Brain microvascular endothelial cell (primary cell): ENCODE data around the gene LAMA5.

Source experiments
- DNase-seq: peaks from one replicate; pipeline ENCODE4 v3.0.0-alpha.2; 2020
- H3K27ac ChIP-seq: fragments of 250-450 bp; sonication (Bioruptor Pico); 2 replicates; pipeline ENCODE4 v1.5.1; 2020; ENCODE audit warnings: mild to moderate bottlenecking, moderate library complexity
- H3K27me3 ChIP-seq: fragments of 250-450 bp; sonication (Bioruptor Pico); replicated peaks from 2 replicates; pipeline ENCODE4 v1.5.1; 2020; ENCODE audit warnings: mild to moderate bottlenecking
- H3K36me3 ChIP-seq: fragments of 250-450 bp; sonication (Bioruptor Pico); replicated peaks from 2 replicates; pipeline ENCODE4 v1.5.1; 2020; ENCODE audit warnings: mild to moderate bottlenecking
- H3K4me3 ChIP-seq: 2 replicates; pipeline ENCODE4 v1.5.1; 2011; ENCODE audit warnings: low read depth, mild to moderate bottlenecking, control low read depth, low read length, moderate library complexity
- CTCF ChIP-seq: IDR thresholded peaks from 2 replicates; pipeline ENCODE4 v1.5.1; 2011; ENCODE audit warnings: low read depth, mild to moderate bottlenecking, moderate library complexity, low read length, control low read depth, inconsistent platforms; ENCODE audit errors: missing control alignments
- in situ Hi-C: cut with HindIII; loops from 2 replicates; pipeline ENCODE4 v1.10.0; 2017; ENCODE audit warnings: low sequenced_read_pairs, low pct_ligation_motif_present

The LAMA5 gene

GRCh38 chr20:62316331-62317166 lies 50.6 kb downstream of the LAMA5 start:
- Histone ChIP-seq H3K36me3 (peaks cover 73% of the 10 kb centered on the region), H3K27ac (no peak overlapping the region), H3K4me3 (no peak overlapping the region), H3K27me3 (no peaks in the 10 kb centered on the region)
- in situ Hi-C loops = no loop called here
- no peak for TF ChIP-seq CTCF
- no peak for DNase-seq

DNA sequence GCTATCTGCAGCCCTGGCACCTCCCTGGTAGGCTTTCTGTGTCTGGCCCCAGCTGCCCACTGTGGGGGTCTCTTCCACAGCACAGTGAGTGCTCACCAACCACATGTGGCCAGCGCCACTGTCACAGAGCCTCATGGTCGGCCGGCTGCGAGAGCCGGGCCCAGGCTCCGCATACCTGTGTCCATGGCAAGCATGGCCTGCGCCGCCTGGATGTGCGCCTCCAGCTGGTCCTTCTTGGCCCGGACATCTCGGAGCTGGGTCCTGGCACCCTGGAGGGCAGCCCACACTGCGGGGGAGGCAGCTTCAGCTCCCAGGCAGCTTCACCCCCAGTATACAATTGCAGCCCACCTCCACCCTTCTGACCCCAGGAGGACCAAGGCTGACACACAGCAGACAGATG lies 51.3 kb downstream of the LAMA5 start:
- H3K4me3 ChIP-seq = no peak overlapping the region
- DNase-seq = no peak
- no peak for TF ChIP-seq CTCF
- peaks cover 81% of the 10 kb centered on the region for H3K36me3 ChIP-seq
- H3K27ac ChIP-seq = no peak overlapping the region
- H3K27me3 ChIP-seq = no peaks in the 10 kb centered on the region
- in situ Hi-C loops = no loop called here

- no peak overlapping the region for H3K4me3 ChIP-seq
- no peak for DNase-seq
- H3K27ac ChIP-seq = no peak overlapping the region
- H3K36me3 ChIP-seq = peaks cover 85% of the 10 kb centered on the region
- no peaks in the 10 kb centered on the region for H3K27me3 ChIP-seq
- TF ChIP-seq CTCF = no peak
- in situ Hi-C loops = no loop called here
These were observed 52.3 kb downstream of the LAMA5 start for GRCh38 chr20:62314711-62315302.

DNA sequence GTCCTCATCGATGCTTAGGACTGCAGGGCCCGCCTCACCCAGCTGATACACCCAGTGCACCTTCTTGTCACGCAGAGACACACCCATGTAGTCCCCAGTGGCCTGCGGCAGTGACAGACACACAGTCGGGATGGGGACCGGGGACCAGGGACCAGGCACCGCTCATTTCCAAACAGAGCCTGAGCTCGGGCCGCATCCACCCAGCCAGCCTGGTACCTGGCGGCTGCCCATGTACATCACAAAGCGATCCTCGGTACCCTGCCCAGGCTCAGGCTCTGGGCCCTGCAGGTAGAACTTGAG lies 52.8 kb downstream of the LAMA5 start:
- H3K27ac ChIP-seq = no peak overlapping the region
- H3K36me3 ChIP-seq = peaks cover 84% of the 10 kb centered on the region
- TF ChIP-seq CTCF = no peak
- in situ Hi-C loops = no loop called here
- no peak overlapping the region for H3K4me3 ChIP-seq
- no peak for DNase-seq
- no peaks in the 10 kb centered on the region for H3K27me3 ChIP-seq

GRCh38 chr20:62313460-62314338 lies 53.4 kb downstream of the LAMA5 start:
- DNase-seq = no peak
- Histone ChIP-seq H3K4me3 (no peak overlapping the region), H3K27me3 (no peaks in the 10 kb centered on the region), H3K27ac (no peak overlapping the region), H3K36me3 (peaks cover 84% of the 10 kb centered on the region)
- TF ChIP-seq CTCF = no peak
- in situ Hi-C loops = no loop called here
